HL-60/S4 treated with phorbol 12-myristate 13-acetate at 8.2 ng/mL for 4 days and 3 days (cell line): Measurements from ENCODE around the gene PRRT4.

Source experiments
- in situ Hi-C: fragments of 300-500 bp; cut with MboI; formaldehyde crosslinking; loops from 2 replicates; pipeline ENCODE4 v1.15.0; 2022; ENCODE audit warnings: low sequenced_read_pairs

The PRRT4 gene

GRCh38 chr7:128396357-128396756 is 34.9 kb upstream of the PRRT4 start:
- in situ Hi-C loops: no loop called here

GRCh38 chr7:128395748-128396147 is 34.3 kb upstream of the PRRT4 start:
- in situ Hi-C loops: no loop called here

GRCh38 chr7:128394904-128395496 is 33.5 kb upstream of the PRRT4 start:
- in situ Hi-C loops: no loop called here

- in situ Hi-C loops: no loop called here
These were observed 32.2 kb upstream of the PRRT4 start for GRCh38 chr7:128393526-128394330.

- in situ Hi-C loops: no loop called here
These were observed 31.2 kb upstream of the PRRT4 start for GRCh38 chr7:128392446-128393327.

- in situ Hi-C loops: no loop called here
These were observed 30.3 kb upstream of the PRRT4 start for GRCh38 chr7:128391805-128392204.

- in situ Hi-C loops: no loop called here
These were observed 29.5 kb upstream of the PRRT4 start for GRCh38 chr7:128390871-128391565.

GRCh38 chr7:128389618-128390329 is 28.3 kb upstream of the PRRT4 start:
- in situ Hi-C loops: no loop called here

GRCh38 chr7:128389085-128389617 is 27.7 kb upstream of the PRRT4 start:
- in situ Hi-C loops: no loop called here

GRCh38 chr7:128388145-128388485 is 26.6 kb upstream of the PRRT4 start:
- in situ Hi-C loops: no loop called here

GRCh38 chr7:128387216-128388144 is 26.0 kb upstream of the PRRT4 start:
- in situ Hi-C loops: no loop called here

GRCh38 chr7:128385988-128386925 is 24.8 kb upstream of the PRRT4 start:
- in situ Hi-C loops: no loop called here

- in situ Hi-C loops: no loop called here
These were observed 23.2 kb upstream of the PRRT4 start for GRCh38 chr7:128384726-128385125.

- in situ Hi-C loops: no loop called here
These were observed 22.3 kb upstream of the PRRT4 start for GRCh38 chr7:128383776-128384175.

- in situ Hi-C loops: no loop called here
These were observed 19.8 kb upstream of the PRRT4 start for GRCh38 chr7:128381161-128381821.

- in situ Hi-C loops: no loop called here
These were observed 19.1 kb upstream of the PRRT4 start for GRCh38 chr7:128380483-128381106.

- in situ Hi-C loops: no loop called here
These were observed 18.5 kb upstream of the PRRT4 start for GRCh38 chr7:128379900-128380479.
